Fibroblast of pulmonary artery (primary cell): ENCODE measurements around the gene PAX2.

Experiments used
- DNase-seq: peaks from one replicate; pipeline ENCODE4 v3.0.0-alpha.2; 2010; ENCODE audit warnings: low read depth
- H3K4me3 ChIP-seq: replicated peaks from 2 replicates; pipeline ENCODE4 v1.5.1; 2011; ENCODE audit warnings: low read depth, mild to moderate bottlenecking, control low read depth, low read length, moderate library complexity
- CTCF ChIP-seq: IDR thresholded peaks from 2 replicates; pipeline ENCODE4 v1.5.1; 2011; ENCODE audit warnings: mild to moderate bottlenecking, control low read depth, low read length, inconsistent platforms; ENCODE audit errors: missing control alignments

PAX2 gene

GRCh38 chr10:100736144-100736808 is 9.1 kb upstream of the PAX2 start:
- no peak for TF ChIP-seq CTCF
- no peak overlapping the region for H3K4me3 ChIP-seq
- DNase-seq, result no peak

- no peak overlapping the region for H3K4me3 ChIP-seq
- no peak for DNase-seq
- no peak for TF ChIP-seq CTCF
These were observed 8.5 kb upstream of the PAX2 start for GRCh38 chr10:100736809-100737354.

GRCh38 chr10:100737355-100738054 is 7.9 kb upstream of the PAX2 start:
- no peak for TF ChIP-seq CTCF
- no peak for DNase-seq
- no peak overlapping the region for H3K4me3 ChIP-seq

- no peak for DNase-seq
- no peak overlapping the region for H3K4me3 ChIP-seq
- no peak for TF ChIP-seq CTCF
These were observed 7.1 kb upstream of the PAX2 start for GRCh38 chr10:100738055-100738827.

GRCh38 chr10:100739517-100740368 is 5.6 kb upstream of the PAX2 start:
- no peak for DNase-seq
- TF ChIP-seq CTCF, result no peak
- H3K4me3 ChIP-seq, result no peak overlapping the region
